BLaER1 (cell line): ENCODE data around the gene NHSL1.

ENCODE experiments used
- H3K27ac ChIP-seq: shearing (Covaris generic); formaldehyde crosslinking; 2 replicates; pipeline ENCODE4 v1.8.1; 2022
- H3K27me3 ChIP-seq: shearing (Covaris generic); formaldehyde crosslinking; 2 replicates; pipeline ENCODE4 v1.8.1; 2022
- H3K36me3 ChIP-seq: shearing (Covaris generic); formaldehyde crosslinking; 2 replicates; pipeline ENCODE4 v1.8.1; 2022
- H3K4me1 ChIP-seq: shearing (Covaris generic); formaldehyde crosslinking; 2 replicates; pipeline ENCODE4 v1.8.1; 2022
- H3K4me2 ChIP-seq: shearing (Covaris generic); formaldehyde crosslinking; 2 replicates; pipeline ENCODE4 v1.8.1; 2022
- H3K4me3 ChIP-seq: shearing (Covaris generic); formaldehyde crosslinking; 2 replicates; pipeline ENCODE4 v1.8.1; 2022
- H3K9ac ChIP-seq: shearing (Covaris generic); formaldehyde crosslinking; 2 replicates; pipeline ENCODE4 v1.8.1; 2022
- H3K9me3 ChIP-seq: shearing (Covaris generic); formaldehyde crosslinking; 2 replicates; pipeline ENCODE4 v1.8.1; 2022
- H4K20me1 ChIP-seq: shearing (Covaris generic); formaldehyde crosslinking; 2 replicates; pipeline ENCODE4 v1.8.1; 2022
- Cebpa-rat ChIP-seq: shearing (Covaris generic); IDR thresholded peaks from 2 replicates; pipeline ENCODE4 v1.8.1; 2022

NHSL1 gene

DNA sequence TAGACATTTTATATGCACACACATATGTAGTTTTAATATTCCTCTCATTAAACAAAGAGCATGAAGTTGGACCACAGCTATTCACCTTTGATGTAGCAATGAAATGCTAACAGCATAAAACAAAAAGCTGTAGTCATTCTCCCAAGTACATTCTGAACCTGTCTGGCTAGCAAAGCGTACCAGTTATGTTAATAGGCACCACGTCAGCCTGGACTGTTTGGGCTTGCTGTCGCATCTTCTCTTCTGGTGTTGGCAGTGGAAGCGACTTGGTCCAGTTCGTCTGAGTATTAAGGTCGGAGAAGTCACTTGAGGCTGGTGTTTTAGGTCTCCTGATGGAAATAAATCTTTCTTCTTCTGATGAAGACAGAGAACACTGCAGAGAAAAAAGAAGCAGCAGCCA is 52.5 kb downstream of the NHSL1 start:
- no peak for TF ChIP-seq Cebpa-rat
- H3K9ac ChIP-seq = no peak overlapping the region
- no peak overlapping the region for H3K4me2 ChIP-seq
- H3K4me3 ChIP-seq = no peak overlapping the region
- H3K4me1 ChIP-seq = no peaks in the 10 kb centered on the region
- H4K20me1 ChIP-seq = no peaks in the 10 kb centered on the region
- H3K27me3 ChIP-seq = no peaks in the 10 kb centered on the region
- H3K27ac ChIP-seq = no peak overlapping the region
- H3K9me3 ChIP-seq = no peaks in the 10 kb centered on the region
- peaks cover 42% of the 10 kb centered on the region for H3K36me3 ChIP-seq

DNA sequence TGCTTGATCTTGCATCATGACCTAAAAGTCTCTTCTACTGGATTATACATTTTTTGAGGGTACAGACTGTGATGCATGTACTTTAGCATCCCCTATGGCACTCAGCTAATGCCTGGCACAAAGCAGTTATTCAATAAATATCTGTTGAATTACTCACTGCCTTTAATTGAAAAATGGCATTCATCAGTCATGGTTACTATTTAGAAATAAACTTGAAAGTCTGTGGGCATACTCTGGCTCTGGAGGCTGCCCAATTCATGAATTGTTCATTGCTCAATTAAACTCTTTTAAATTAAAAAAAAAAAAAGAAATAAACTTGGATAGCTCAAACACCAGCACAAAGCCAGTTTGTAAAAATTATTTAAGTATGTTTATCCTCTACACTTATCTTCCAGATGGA is 55.3 kb downstream of the NHSL1 start:
- H3K36me3 ChIP-seq = peaks cover 56% of the 10 kb centered on the region
- H3K27me3 ChIP-seq = no peaks in the 10 kb centered on the region
- H3K27ac ChIP-seq = no peak overlapping the region
- no peaks in the 10 kb centered on the region for H3K9me3 ChIP-seq
- H3K4me1 ChIP-seq = peaks cover 4% of the 10 kb centered on the region; the same call in 1 of the 2 replicates
- no peak for TF ChIP-seq Cebpa-rat
- no peaks in the 10 kb centered on the region for H4K20me1 ChIP-seq
- no peak overlapping the region for H3K4me3 ChIP-seq
- H3K9ac ChIP-seq = no peak overlapping the region
- no peak overlapping the region for H3K4me2 ChIP-seq

DNA sequence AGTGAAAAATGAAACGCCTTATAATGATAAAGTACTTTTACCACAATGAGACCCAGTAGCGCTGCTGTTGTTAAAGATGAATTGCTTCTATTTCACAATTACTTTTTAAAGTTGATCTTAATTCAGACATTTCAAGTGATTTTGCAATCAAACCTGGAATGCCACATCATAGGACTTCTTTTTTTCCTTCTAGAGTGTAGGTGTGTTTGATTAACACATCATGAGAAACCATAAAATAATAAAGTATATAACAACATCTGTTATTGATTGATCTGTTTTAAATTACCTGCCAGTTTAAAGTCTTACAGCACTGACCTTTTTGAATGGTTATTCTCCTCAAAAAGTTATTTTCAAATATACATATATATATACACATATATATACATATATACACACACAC is 56.6 kb downstream of the NHSL1 start:
- peaks cover 4% of the 10 kb centered on the region; the same call in 1 of the 2 replicates for H3K4me1 ChIP-seq

DNA sequence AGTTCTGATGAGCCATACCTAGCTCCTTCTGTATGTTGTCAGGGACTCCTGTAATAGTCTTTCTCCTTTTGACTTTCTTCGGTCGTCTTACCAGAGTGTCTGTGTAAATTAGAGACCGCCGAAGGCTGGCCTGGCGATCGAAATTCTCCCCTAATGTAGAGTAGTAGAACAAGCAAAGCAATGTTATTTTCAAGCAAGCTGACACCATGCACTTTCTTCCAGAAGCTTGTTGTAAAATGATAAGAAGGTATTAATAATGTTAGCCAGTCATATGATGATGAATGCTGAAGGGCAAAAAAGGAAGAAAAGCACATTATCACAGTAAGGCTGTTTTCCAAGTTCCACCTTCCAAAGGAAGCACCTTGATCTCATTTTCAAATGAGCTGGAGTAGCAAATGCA is 57.3 kb downstream of the NHSL1 start:
- no peak overlapping the region for H3K9ac ChIP-seq
- peaks cover 4% of the 10 kb centered on the region; the same call in 1 of the 2 replicates for H3K4me1 ChIP-seq
- H3K9me3 ChIP-seq = no peaks in the 10 kb centered on the region
- H3K4me3 ChIP-seq = no peak overlapping the region
- no peaks in the 10 kb centered on the region for H3K27me3 ChIP-seq
- H3K4me2 ChIP-seq = no peak overlapping the region
- H3K36me3 ChIP-seq = peaks cover 57% of the 10 kb centered on the region
- H3K27ac ChIP-seq = no peak overlapping the region
- TF ChIP-seq Cebpa-rat = no peak
- H4K20me1 ChIP-seq = no peaks in the 10 kb centered on the region

More for the DNA sequence above, 56.6 kb downstream of the NHSL1 start:
- H3K9me3 ChIP-seq = no peaks in the 10 kb centered on the region
- TF ChIP-seq Cebpa-rat = no peak
- peaks cover 60% of the 10 kb centered on the region for H3K36me3 ChIP-seq
- H3K4me3 ChIP-seq = no peak overlapping the region
- H3K27ac ChIP-seq = no peak overlapping the region
- no peak overlapping the region for H3K9ac ChIP-seq
- H3K27me3 ChIP-seq = no peaks in the 10 kb centered on the region
- H3K4me2 ChIP-seq = no peak overlapping the region
- no peaks in the 10 kb centered on the region for H4K20me1 ChIP-seq

DNA sequence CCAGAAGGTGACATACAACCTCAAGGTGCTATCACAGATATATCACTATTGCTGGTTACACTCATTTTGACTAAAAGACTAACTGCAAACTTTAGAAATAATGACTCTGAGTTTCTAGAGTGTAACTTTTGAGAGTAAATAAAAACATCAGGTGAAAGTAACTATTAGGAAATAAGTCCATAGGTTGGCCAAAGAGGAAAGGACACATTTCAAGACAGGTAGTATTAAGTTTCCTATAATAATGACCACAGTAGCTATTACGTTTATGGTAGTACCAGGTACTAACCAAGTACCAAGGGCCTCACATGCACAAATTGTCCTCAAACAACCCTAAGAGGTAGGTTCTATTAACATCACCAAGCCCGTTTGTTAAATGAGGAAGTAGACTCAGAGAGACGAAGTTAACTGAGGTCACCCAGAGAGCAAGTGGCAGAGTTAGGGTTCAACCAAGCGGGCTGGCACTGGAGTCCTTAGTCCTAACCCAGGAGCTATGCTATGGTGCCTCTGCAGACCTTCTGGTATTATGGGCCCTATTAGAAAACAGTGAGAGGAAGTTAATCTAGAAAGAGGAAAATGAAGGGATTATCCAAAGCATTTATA is 58.4 kb downstream of the NHSL1 start:
- Histone ChIP-seq H3K9me3 (no peaks in the 10 kb centered on the region), H4K20me1 (no peaks in the 10 kb centered on the region), H3K27me3 (no peaks in the 10 kb centered on the region), H3K4me3 (no peak overlapping the region), H3K36me3 (peaks cover 59% of the 10 kb centered on the region), H3K9ac (no peak overlapping the region), H3K4me1 (peaks cover 4% of the 10 kb centered on the region; the same call in 1 of the 2 replicates), H3K4me2 (no peak overlapping the region; the same call in 1 of the 2 replicates), H3K27ac (no peak overlapping the region)
- TF ChIP-seq Cebpa-rat = no peak

DNA sequence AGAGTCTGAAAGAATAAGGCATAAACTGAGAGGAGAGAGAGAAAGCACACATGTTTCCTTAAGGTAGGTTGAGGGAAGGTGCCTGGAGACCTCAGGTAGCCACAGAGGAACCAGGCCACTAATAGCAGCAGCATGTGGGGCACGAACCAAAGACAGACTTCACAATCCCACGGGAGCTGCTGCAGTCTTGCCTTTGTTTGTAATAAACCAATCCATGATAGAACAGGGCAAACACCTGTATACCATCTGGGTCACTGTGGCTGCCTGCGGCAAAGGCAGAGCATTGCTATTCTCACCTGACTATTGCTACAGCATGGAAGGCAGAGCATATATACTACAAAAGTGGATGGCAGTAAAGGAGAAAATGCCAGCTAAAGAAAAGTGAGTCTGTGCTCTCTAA is 59.0 kb downstream of the NHSL1 start:
- no peak overlapping the region for H3K27ac ChIP-seq
- no peaks in the 10 kb centered on the region for H3K27me3 ChIP-seq
- no peak overlapping the region for H3K4me2 ChIP-seq
- no peak for TF ChIP-seq Cebpa-rat
- peaks cover 57% of the 10 kb centered on the region for H3K36me3 ChIP-seq
- no peaks in the 10 kb centered on the region for H4K20me1 ChIP-seq
- peaks cover 4% of the 10 kb centered on the region; the same call in 1 of the 2 replicates for H3K4me1 ChIP-seq
- H3K4me3 ChIP-seq = no peak overlapping the region
- H3K9ac ChIP-seq = no peak overlapping the region
- no peaks in the 10 kb centered on the region for H3K9me3 ChIP-seq

DNA sequence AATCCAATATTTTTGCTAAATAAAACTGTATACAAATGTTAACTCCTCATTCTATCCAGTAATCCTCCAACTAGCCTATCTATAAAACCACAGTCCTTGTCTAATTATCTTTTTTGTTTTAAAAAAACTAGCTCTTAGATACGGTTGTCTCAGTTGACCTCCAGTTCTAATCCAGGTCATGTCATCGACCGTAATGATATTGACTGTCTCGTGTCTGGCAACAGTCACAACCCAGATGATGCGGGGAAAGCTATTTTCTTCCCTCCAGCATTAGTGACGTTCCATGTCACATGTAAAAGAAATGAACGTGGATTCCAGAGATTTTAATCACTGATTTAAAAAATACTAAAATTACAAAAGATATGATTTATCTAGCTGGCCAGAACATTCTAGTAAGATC is 59.7 kb downstream of the NHSL1 start:
- Histone ChIP-seq H3K9me3 (no peaks in the 10 kb centered on the region), H3K27me3 (no peaks in the 10 kb centered on the region), H3K27ac (no peak overlapping the region), H4K20me1 (no peaks in the 10 kb centered on the region), H3K36me3 (peaks cover 62% of the 10 kb centered on the region), H3K4me1 (peaks cover 4% of the 10 kb centered on the region; the same call in 1 of the 2 replicates), H3K4me3 (no peak overlapping the region), H3K9ac (no peak overlapping the region), H3K4me2 (no peak overlapping the region)
- TF ChIP-seq Cebpa-rat = no peak

DNA sequence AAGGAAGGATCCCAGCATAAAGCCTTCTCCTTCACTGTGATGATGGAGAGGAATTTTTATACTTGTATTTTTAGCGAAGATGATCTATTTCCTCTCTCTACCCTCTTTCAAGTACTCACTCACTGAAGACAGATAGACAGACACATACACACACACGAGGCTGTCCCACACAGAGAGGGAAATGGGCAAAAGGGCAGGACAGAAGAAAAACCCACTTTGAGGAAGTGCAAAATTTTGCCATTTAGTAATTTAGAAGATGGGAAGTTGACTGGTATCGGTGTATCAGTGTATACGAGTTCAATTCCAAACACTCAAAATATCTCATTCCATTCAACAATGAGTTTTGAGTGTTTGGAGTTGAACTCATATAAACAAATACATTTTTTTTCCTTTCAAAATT is 64.4 kb downstream of the NHSL1 start:
- Histone ChIP-seq H3K36me3 (peaks cover 69% of the 10 kb centered on the region), H3K4me3 (no peak overlapping the region), H4K20me1 (no peaks in the 10 kb centered on the region), H3K27me3 (no peaks in the 10 kb centered on the region), H3K9me3 (no peaks in the 10 kb centered on the region), H3K4me2 (no peak overlapping the region), H3K4me1 (no peaks in the 10 kb centered on the region), H3K9ac (no peak overlapping the region), H3K27ac (no peak overlapping the region)
- TF ChIP-seq Cebpa-rat = no peak

DNA sequence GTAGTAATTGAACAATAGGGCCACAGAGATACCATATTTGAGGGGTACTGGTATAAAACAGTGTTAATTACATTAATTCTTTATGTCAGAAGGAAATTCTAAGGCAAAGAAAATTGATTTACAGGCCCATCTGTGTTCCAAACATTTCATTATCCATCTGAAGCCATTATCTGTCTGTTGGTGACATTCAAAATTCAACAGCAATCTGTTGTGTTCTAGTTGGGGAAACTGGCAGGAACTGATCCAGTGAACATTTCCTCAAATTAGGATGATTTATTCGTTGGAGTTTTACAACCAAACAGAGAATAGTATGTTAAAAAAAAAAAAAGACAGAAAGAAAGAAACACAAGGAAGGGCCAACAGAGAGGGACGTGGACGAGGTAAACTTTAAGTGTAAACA is 65.2 kb downstream of the NHSL1 start:
- no peak overlapping the region for H3K4me2 ChIP-seq
- peaks cover 76% of the 10 kb centered on the region for H3K36me3 ChIP-seq
- H3K27me3 ChIP-seq = no peaks in the 10 kb centered on the region
- H3K4me3 ChIP-seq = no peak overlapping the region
- H3K9me3 ChIP-seq = no peaks in the 10 kb centered on the region
- no peaks in the 10 kb centered on the region for H4K20me1 ChIP-seq
- no peak for TF ChIP-seq Cebpa-rat
- no peaks in the 10 kb centered on the region for H3K4me1 ChIP-seq
- no peak overlapping the region for H3K27ac ChIP-seq
- H3K9ac ChIP-seq = no peak overlapping the region

DNA sequence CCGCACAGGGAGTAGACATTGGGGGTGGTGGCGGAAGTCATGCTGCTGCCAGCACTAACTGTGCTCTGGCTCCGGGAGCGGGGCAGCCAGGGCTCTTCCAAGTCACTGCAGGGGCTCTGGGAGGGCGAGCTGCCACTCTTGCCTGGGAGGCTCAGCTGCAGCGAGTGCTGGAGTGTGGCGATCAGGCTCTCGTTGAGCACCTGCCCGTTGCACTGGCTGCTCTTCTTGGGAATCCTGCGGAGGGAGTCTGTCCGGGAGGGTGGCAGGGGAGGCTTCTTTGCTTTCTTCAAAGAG is 67.3 kb downstream of the NHSL1 start:
- no peak for TF ChIP-seq Cebpa-rat
- Histone ChIP-seq H3K4me3 (no peak overlapping the region), H3K27me3 (no peaks in the 10 kb centered on the region), H3K4me2 (no peak overlapping the region), H4K20me1 (no peaks in the 10 kb centered on the region), H3K4me1 (no peaks in the 10 kb centered on the region), H3K36me3 (peaks cover 81% of the 10 kb centered on the region), H3K9me3 (no peaks in the 10 kb centered on the region), H3K27ac (no peak overlapping the region), H3K9ac (no peak overlapping the region)
